Transverse colon (tissue), 4 donors: ENCODE results near the gene NOLC1. TPM values are rescaled to one million over a fixed set of nuclear protein-coding genes. Genes with fewer than 3 reads are reported as not detected.

ENCODE experiments used
- DNase-seq: peaks from one replicate; pipeline ENCODE4 v3.0.0-alpha.2; 2019
- H3K27ac ChIP-seq, 4 donors: fragments of 200-600 bp; sonication (generic); 2 replicates each; pipeline ENCODE4 v1.5.1; 2016 to 2018; ENCODE audit warnings: inconsistent platforms in 4 of 4
- H3K27me3 ChIP-seq: fragments of 200-600 bp; sonication (generic); 2 replicates; pipeline ENCODE4 v1.5.1; 2017; ENCODE audit warnings: inconsistent platforms
- H3K36me3 ChIP-seq, 4 donors: fragments of 200-600 bp; sonication (generic); 2 replicates each; pipeline ENCODE4 v1.5.1; 2017 to 2019; ENCODE audit warnings: inconsistent platforms in 4 of 4
- H3K4me1 ChIP-seq, 4 donors: fragments of 200-600 bp; sonication (generic); 2 replicates each; pipeline ENCODE4 v1.5.1; 2017 to 2020; ENCODE audit warnings: inconsistent platforms in 4 of 4
- H3K4me3 ChIP-seq, 4 donors: fragments of 200-600 bp; sonication (generic); 1 replicate in 1 of 4; 2 replicates in 3 of 4; pipeline versions ENCODE4 v1.5.1 to v1.6.1; 2017 to 2019; ENCODE audit warnings: inconsistent platforms in 4 of 4
- H3K9me3 ChIP-seq, 2 donors: fragments of 200-600 bp; sonication (generic); 2 replicates each; pipeline ENCODE4 v1.5.1; 2017 to 2019; ENCODE audit warnings: inconsistent platforms in 2 of 2
- EP300 ChIP-seq: sonication (generic); formaldehyde crosslinking; IDR thresholded peaks from one replicate; pipeline ENCODE4 v1.6.1; 2017; ENCODE audit warnings: antibody characterized with exemption, low read depth
- POLR2A ChIP-seq: fragments of 450-650 bp; IDR thresholded peaks from one replicate; pipeline ENCODE4 v1.6.1; 2016; ENCODE audit warnings: antibody characterized with exemption, mild to moderate bottlenecking, moderate library complexity
- POLR2AphosphoS5 ChIP-seq, 3 donors: sonication (generic); formaldehyde crosslinking; IDR thresholded peaks; one replicate each; pipeline ENCODE4 v1.6.1; 2016; ENCODE audit warnings: antibody characterized with exemption in 3 of 3
- WGBS, 2 donors: methylation state at CpG; one replicate each; pipeline ENCODE4 v1.1.5; 2018; ENCODE audit warnings: low coverage in 1 of 2; 5-methylcytosine and 5-hydroxymethylcytosine counted together
- in situ Hi-C, 4 donors: fragments of 200-750 bp; cut with MboI; loops; one replicate each; pipeline versions ENCODE4 v1.15.0 to v1.15.1; 2017; ENCODE audit warnings: low sequenced_read_pairs in 3 of 4, low pct_ligation_motif_present in 1 of 4, low pct_unique_long_range_greater_than_20kb in 1 of 4
- intact Hi-C: fragments of 100-400 bp; cut with DNase I; formaldehyde crosslinking; loops from one replicate; pipeline ENCODE4 v1.15.1; 2023; ENCODE audit warnings: low total_unique reads
- total RNA-seq, 4 donors: library from RNA; depleted of rRNA; stranded (reverse); fragments of >200 nt; gene quantifications; one replicate each; pipeline ENCODE4 v1.1.0, GENCODE V29; 2016
- TF ChIP-seq, protein P1 (sequence below), 5 experiments: fragments of 200-600 bp in 3 of 5; fragments of 450-650 bp in 2 of 5; sonication (generic) in 3 of 5; IDR thresholded peaks; 1 replicate in 2 of 5; 2 replicates in 3 of 5; pipeline ENCODE4 v1.5.1; 2016 to 2017; ENCODE audit warnings: antibody characterized with exemption in 5 of 5, inconsistent platforms in 3 of 5, mild to moderate bottlenecking in 2 of 5, moderate library complexity in 1 of 5

NOLC1 gene
- total RNA-seq, 4 donors from 2014 or later, result 19.1 to 119 (median 35.6) TPM

- TF ChIP-seq POLR2AphosphoS5 (IDR thresholded peaks at IDR 0.05), result peak; percentile 90 to 96 (median 96)
- peak; percentile 86 for TF ChIP-seq POLR2A
- TF ChIP-seq, protein P1, sequence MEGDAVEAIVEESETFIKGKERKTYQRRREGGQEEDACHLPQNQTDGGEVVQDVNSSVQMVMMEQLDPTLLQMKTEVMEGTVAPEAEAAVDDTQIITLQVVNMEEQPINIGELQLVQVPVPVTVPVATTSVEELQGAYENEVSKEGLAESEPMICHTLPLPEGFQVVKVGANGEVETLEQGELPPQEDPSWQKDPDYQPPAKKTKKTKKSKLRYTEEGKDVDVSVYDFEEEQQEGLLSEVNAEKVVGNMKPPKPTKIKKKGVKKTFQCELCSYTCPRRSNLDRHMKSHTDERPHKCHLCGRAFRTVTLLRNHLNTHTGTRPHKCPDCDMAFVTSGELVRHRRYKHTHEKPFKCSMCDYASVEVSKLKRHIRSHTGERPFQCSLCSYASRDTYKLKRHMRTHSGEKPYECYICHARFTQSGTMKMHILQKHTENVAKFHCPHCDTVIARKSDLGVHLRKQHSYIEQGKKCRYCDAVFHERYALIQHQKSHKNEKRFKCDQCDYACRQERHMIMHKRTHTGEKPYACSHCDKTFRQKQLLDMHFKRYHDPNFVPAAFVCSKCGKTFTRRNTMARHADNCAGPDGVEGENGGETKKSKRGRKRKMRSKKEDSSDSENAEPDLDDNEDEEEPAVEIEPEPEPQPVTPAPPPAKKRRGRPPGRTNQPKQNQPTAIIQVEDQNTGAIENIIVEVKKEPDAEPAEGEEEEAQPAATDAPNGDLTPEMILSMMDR (IDR thresholded peaks at IDR 0.05), result peak in 2 of 5 experiments; percentile 7 to 12
- no peak for TF ChIP-seq EP300
- 0% methylated on average over 6 to 59 of the region's 104 CpGs for WGBS, 2 donors
- H3K36me3 ChIP-seq, result no peaks in the 10 kb centered on the region
- peak within 1 kb of the TSS; percentile 93 to 99 (median 97) for H3K27ac ChIP-seq
- intact Hi-C loops, result no loop called here
- peak; percentile 81 for DNase-seq
- in situ Hi-C loops, result no loop called here
- peaks cover 25 to 52% (median 47%) of the 10 kb centered on the region in 4 donors for H3K4me1 ChIP-seq
- H3K27me3 ChIP-seq, result no peaks in the 10 kb centered on the region
- no peaks in the 10 kb centered on the region for H3K9me3 ChIP-seq
- H3K4me3 ChIP-seq, result peak within 1 kb of the TSS; percentile 74 to 96 (median 78)
Observed at GRCh38 chr10:102120142-102120990, 31.8 kb upstream of the NOLC1 start, which contains the start of gene LDB1. Gene LDB1, minus strand, starts transcription at chr10:102120368. Its CDS starts 258 bp downstream, at chr10:102120110.

GRCh38 chr10:102120991-102121738, 31.0 kb upstream of the NOLC1 start:
- H3K27ac ChIP-seq, result peak overlapping the region; percentile 93 to 99 (median 97)
- H3K27me3 ChIP-seq, result no peaks in the 10 kb centered on the region
- peaks cover 22 to 44% (median 39%) of the 10 kb centered on the region in 4 donors for H3K4me1 ChIP-seq
- peak; percentile 66 for DNase-seq
- no peaks in the 10 kb centered on the region for H3K9me3 ChIP-seq
- TF ChIP-seq, protein P1 (IDR thresholded peaks at IDR 0.05), result no peak
- peak; percentile 3 for TF ChIP-seq POLR2A
- peak; percentile 27 to 73 (median 65) for TF ChIP-seq POLR2AphosphoS5 (IDR thresholded peaks at IDR 0.05)
- WGBS, 2 donors, result 15% methylated on average over 15 of the region's 15 CpGs; no CpG with 5 or more reads in 1 of the 2 donors
- intact Hi-C loops (no loop called here), in situ Hi-C loops (no loop called here)
- H3K4me3 ChIP-seq, result peak overlapping the region; percentile 74 to 80 (median 78)
- no peaks in the 10 kb centered on the region for H3K36me3 ChIP-seq

- no peaks in the 10 kb centered on the region for H3K36me3 ChIP-seq
- intact Hi-C loops, result no loop called here
- H3K27ac ChIP-seq, result peak overlapping the region; percentile 93 to 99 (median 97)
- peaks cover 19 to 37% (median 33%) of the 10 kb centered on the region in 4 donors for H3K4me1 ChIP-seq
- no peaks in the 10 kb centered on the region for H3K9me3 ChIP-seq
- H3K4me3 ChIP-seq, result peak overlapping the region in 1 of 4 donors; percentile 74
- TF ChIP-seq, protein P1 (IDR thresholded peaks at IDR 0.05), result peak in 1 of 5 experiments; percentile 8
- TF ChIP-seq EP300 (no peak), POLR2AphosphoS5 (IDR thresholded peaks at IDR 0.05) (peak in 1 of 3 donors; percentile 17), POLR2A (no peak)
- 31 to 54% methylated on average over 4 to 6 of the region's 6 CpGs for WGBS, 2 donors
- peak; percentile 45 for DNase-seq
- in situ Hi-C loops, result no loop called here
- H3K27me3 ChIP-seq, result no peaks in the 10 kb centered on the region
Observed at GRCh38 chr10:102121739-102122372, 30.3 kb upstream of the NOLC1 start.
